UCSD-AML1 (cell line): ENCODE data around the gene CLCN6.
"Not testable (repeated sequence)": the region's sequence is repeated elsewhere in the genome, so short reads cannot be mapped to it uniquely, and the experiment has no call there.

Experiments
- DNase-seq: peaks from one replicate; lab custom pipeline; 2025; ENCODE audit not compliant: unreplicated experiment; lab: John Stamatoyannopoulos, UW

CLCN6 gene

GRCh38 chr1:11794446-11795237, 11.3 kb upstream of the CLCN6 start:
- no peak for DNase-seq

- DNase-seq, result no peak
Measured at GRCh38 chr1:11795238-11795890, 10.6 kb upstream of the CLCN6 start.

- no peak for DNase-seq
Measured at GRCh38 chr1:11796036-11796828, 9.8 kb upstream of the CLCN6 start.

- peak; percentile 24 for DNase-seq
Measured at GRCh38 chr1:11797525-11798216, 8.3 kb upstream of the CLCN6 start.

GRCh38 chr1:11799099-11799498, 6.9 kb upstream of the CLCN6 start:
- DNase-seq, result no peak

- no peak for DNase-seq
Measured at GRCh38 chr1:11799896-11800295, 6.1 kb upstream of the CLCN6 start.

GRCh38 chr1:11800391-11800755, 5.6 kb upstream of the CLCN6 start:
- DNase-seq, result no peak

- DNase-seq, result no peak
Measured at GRCh38 chr1:11800756-11801433, 5.1 kb upstream of the CLCN6 start.

GRCh38 chr1:11802616-11802972, 3.4 kb upstream of the CLCN6 start:
- peak; percentile 28 for DNase-seq

GRCh38 chr1:11802973-11803885, 2.8 kb upstream of the CLCN6 start:
- peak; percentile 86 for DNase-seq

GRCh38 chr1:11803924-11804665, 1.9 kb upstream of the CLCN6 start:
- DNase-seq, result not testable (repeated sequence)

- no peak for DNase-seq
Measured at GRCh38 chr1:11804666-11805421, 1.1 kb upstream of the CLCN6 start.

GRCh38 chr1:11806307-11806936, 431 bp downstream of the CLCN6 start:
- DNase-seq, result no peak

- DNase-seq, result no peak
Measured at GRCh38 chr1:11807133-11807532, 1.1 kb downstream of the CLCN6 start.

GRCh38 chr1:11813021-11813420, 7.0 kb downstream of the CLCN6 start:
- no peak for DNase-seq

GRCh38 chr1:11817192-11817591, 11.2 kb downstream of the CLCN6 start:
- DNase-seq, result no peak

GRCh38 chr1:11822091-11822490, 16.1 kb downstream of the CLCN6 start:
- DNase-seq, result no peak
